Hematopoietic multipotent progenitor cell treated with erythropoietin and hydrocortisone succinate and interleukin-3 and kit ligand, for 17 days (in vitro differentiated cells): Measurements from ENCODE around the gene ITSN2.

Experiments used
- DNase-seq: peaks from one replicate; pipeline ENCODE4 v3.0.0-alpha.2; 2015; ENCODE audit warnings: low spot score

ITSN2 gene

GRCh38 chr2:24269265-24269664 lies 91.1 kb downstream of the ITSN2 start:
- no peak for DNase-seq

DNA sequence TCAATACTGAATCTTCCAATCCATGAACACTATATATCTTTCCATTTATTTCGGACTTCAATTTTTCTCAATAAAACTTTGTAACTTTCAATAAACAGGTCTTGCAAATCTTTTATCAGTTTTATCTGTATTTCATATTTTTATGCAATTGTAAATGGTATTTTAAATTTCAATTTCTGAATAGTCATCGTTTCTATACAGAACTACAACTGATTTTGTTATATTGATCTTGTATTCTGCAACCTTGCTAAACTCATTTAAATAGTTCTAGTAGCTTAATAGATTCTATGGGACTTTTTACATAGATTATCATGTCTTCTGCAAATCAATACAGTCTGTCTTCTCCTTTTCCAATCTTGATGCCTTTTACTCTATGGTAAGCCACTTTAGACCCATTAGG lies 95.1 kb downstream of the ITSN2 start:
- DNase-seq = no peak

DNA sequence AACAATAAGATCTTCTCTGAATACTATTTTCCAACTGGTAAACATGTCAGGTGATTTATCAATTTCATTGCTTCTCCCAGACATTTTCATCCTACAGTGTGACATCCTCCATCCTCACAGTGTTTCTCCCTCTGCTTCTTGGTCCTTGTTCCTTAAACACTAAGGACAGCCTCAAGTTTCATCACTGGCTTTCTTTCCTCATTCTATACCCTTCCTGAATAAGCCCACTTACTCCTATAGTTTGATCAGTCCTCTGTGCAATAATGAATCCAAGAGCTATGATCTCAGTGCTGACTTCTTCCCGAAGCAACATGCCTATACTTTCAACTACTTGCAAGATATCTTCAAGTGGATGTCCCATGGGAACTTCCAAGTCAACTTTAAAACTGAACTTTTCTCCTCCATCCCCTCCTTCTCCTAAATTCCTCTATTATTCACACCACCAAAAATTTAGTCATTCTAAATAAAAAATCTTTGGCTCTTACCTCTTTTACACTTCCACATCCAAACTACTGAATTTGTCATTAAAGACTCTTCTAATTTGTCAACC lies 97.8 kb downstream of the ITSN2 start:
- no peak for DNase-seq

GRCh38 chr2:24261441-24261840 lies 98.9 kb downstream of the ITSN2 start:
- no peak for DNase-seq

- DNase-seq = no peak
Observed at GRCh38 chr2:24259316-24259715, 101.0 kb downstream of the ITSN2 start.

DNA sequence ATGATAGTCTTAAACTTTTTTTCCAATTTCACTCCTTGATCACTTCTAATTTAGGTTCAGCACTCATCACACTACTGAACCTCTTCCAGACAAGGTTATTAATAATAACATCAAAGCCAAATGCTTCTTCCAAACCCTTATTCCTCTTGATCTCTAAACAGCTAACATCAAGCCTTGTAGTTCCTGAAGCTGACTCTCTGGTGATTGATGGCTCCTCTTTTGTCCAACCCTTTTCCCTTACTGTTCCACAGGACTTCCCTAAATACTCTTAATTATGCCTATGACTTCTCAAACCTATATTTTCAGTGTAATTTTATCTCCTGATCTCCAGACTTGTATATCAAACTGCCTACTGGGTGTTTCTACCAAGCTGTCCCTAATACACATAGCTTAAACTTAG lies 101.6 kb downstream of the ITSN2 start:
- no peak for DNase-seq

- no peak for DNase-seq
Observed at GRCh38 chr2:24253303-24253919, 106.9 kb downstream of the ITSN2 start.

DNA sequence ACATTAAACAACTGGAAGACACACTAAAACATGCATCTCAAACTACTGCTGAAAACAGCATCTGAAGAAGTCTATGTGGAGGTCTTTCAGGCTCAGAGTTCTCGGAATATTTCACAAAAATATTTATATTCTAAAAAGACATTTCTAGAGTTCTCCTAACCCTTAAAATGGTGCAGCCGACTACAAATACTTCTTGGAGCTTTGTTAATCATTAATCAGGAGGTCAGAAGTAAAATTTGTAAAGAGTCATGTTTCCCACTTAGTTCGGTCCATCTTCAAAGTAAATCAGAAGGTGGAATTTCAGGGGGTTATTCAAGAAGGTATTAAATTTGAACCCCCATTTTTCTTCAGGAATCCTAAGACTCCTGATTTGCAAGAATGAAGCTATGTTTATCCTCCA lies 112.7 kb downstream of the ITSN2 start:
- DNase-seq = no peak

DNA sequence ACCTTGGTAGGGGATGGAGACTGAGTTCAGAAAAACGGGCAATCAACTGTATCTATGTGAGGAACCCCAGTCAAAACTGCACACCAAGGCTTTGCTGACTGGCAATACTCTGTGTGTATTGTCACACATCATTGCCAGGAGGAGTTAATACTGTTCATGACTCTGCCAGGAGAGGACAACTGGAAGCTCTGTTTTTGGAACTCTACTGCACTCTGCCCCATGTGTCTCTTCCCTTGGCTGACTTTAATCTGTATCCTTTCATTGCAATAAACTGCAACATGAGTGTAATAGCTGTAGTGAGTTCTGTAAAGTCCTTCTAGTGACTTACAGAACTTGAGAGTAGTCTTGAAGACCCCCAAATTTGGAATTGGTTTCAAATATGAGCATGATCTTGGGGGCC lies 113.2 kb downstream of the ITSN2 start:
- DNase-seq = no peak

GRCh38 chr2:24245986-24246776 lies 114.2 kb downstream of the ITSN2 start:
- DNase-seq = no peak

GRCh38 chr2:24241528-24241927 lies 118.8 kb downstream of the ITSN2 start:
- no peak for DNase-seq

DNA sequence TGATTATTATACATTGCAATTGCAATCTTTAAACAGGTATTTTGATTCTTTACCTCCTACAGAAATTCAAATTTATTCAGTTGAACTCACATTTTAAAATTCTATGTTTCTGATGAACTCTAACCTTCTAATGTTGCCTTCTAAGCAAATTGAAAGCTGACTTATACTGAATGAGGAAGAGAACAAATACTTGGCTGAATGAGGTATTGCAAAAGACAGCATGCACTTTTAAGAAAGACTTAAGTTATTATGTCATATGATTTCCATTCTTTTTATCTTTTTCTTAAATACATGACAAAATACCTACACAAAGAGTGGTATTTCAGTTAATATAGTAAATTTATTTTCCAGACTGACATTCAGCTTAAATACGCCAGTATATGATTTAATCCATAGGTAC lies 120.8 kb downstream of the ITSN2 start:
- no peak for DNase-seq

GRCh38 chr2:24238158-24238557 lies 122.2 kb downstream of the ITSN2 start:
- no peak for DNase-seq

DNA sequence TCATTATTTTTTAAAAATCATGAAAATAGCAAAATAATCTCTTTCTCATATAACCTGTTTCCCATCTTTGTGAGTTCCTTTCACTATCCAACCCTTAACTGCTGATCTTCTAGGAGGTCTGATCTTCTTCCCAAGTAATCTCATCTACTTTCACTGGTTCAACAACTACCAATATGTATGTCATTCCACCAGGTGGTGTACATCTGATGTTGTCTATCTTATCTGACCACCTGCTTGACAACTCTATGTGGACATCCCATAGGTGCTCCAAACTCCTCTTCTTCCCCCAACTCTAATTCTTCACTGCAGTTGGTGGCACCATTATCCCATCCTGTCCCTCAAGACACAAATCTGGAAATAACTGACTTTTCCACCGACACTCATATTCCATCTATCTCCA lies 123.0 kb downstream of the ITSN2 start:
- DNase-seq = no peak

GRCh38 chr2:24233321-24233720 lies 127.0 kb downstream of the ITSN2 start:
- no peak for DNase-seq

GRCh38 chr2:24231461-24231881 lies 128.9 kb downstream of the ITSN2 start:
- DNase-seq = no peak

DNA sequence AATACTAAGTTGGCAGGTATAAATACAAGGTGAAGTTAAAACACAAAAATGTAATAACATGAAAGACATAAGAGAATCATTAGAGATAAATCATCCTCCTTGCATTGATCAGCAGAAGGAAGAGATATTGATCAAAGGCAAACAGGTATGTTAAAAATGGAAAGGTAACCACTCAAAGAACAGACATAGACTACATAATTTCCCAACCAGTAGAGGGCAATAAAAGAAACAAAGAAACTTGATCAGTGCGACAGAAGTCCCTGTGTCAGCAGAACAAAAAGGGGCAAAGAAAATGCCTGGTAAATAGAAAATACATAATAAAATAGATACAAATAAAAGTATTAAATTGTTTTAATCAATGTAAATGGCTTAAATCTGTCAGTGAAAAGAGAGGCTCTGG lies 131.9 kb downstream of the ITSN2 start:
- no peak for DNase-seq

DNA sequence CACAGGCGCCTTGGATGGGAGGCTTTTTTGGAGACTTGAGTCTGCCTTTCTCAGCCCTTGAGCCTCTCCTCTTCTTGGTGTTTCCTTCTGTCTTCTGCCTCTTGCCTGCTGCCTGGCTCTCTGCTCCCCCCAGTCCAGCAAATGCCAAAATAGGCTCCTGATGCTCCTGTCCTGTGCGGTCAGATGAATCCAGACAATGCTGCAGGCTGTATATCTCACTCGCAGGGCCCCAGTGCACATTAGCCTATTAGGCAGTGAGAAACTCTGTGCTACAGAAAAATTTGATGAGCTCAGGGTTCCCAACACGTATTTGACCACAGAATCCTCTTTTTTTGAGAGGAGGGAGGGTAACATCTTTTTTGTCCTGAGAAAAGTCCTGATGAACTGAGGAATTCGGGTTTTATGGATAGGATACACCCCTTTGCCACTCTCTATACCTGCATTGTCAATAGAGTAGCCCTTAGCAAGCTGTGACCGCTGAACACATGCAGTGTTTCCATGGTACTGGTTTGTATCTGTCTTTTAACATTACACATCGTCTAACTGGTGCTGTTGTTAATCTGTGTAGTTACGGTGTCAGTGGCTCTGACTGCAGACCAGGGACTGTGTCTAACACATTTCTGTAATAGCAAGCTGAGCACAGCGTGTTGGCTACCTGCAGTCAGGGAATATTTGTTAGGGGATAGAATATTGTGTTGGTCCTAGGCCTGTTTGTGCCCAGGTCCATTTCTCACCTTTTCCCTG lies 134.7 kb downstream of the ITSN2 start:
- no peak for DNase-seq

DNA sequence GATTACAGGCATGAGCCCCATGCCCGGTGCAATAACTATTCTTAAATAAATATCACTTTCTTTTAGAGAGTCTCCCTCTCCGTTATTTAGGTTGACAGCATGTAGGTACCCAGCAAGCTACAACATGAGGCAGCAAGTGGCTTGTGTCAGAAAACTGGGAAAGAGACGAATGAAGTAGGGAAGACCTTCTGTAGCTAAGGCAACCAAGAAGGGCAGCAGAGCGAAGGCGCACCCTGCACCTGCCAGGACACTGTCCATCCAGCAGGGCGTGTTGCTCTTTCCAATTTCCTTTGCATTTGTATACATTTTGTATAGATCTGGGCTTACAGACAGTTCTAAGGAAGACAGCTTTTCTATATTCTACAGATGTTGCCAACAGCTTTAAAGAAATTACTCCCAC lies 137.4 kb downstream of the ITSN2 start:
- no peak for DNase-seq

GRCh38 chr2:24221343-24222050 lies 138.8 kb downstream of the ITSN2 start:
- no peak for DNase-seq

GRCh38 chr2:24220554-24221291 lies 139.6 kb downstream of the ITSN2 start:
- DNase-seq = no peak

DNA sequence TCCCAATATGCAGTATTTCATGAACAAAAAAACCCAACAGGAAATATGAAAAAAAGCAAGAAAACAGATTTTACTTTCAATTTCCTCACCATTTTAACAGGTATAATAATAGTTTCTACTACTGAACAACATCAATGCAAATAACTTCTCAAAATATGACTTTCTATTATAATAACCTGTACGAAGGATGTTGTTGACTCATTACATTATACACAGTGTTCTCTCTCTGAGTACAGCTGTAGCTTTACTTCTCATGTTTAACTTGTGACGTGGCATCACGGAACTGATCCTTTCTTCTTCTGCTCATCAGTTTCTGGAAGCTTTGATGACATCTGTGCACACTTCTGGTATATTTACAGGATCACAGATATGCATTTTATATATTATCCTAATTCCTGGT lies 145.5 kb downstream of the ITSN2 start:
- DNase-seq = no peak
